Measurements from ENCODE around the gene CDK4. TPM values are rescaled to one million over a fixed set of nuclear protein-coding genes. Genes with fewer than 3 reads are reported as not detected.

Gene CDK4
- total and polyA plus RNA-seq, 4 donors, result 28.1 to 69.1 (median 38.2) TPM

DNA sequence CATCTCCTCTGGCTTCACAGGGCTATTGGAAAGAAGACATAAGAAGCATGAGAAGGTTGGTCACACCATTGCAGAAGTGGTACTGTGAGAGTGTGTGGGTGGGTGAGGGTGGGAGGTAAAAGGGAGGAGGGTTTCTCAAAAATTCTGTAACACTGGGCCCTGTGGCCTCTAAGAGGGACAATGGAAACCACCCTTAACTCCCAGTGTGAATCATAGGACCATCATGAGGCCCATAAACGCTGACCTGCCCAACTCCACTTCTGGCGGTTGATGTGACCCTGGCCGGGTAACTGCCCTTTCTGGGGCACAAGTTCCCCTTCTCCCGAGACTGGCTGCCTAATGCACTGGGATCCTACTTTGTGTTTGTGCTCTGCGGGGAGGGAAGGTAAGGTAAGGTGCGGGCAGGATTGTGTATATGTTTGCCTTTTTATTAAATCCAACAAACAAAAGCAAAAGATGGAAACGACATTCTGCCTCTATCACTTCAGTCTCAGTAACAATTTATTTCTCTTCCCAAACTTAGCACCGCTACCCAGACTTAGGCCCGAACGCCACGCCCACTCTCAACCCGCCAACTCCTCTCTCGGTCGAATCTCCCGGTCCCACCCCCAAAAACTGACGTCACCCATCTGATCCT lies 19.2 kb upstream of the CDK4 start:
- DNase-seq (ENCODE audit: low spot score), result peak; percentile 86
- TF ChIP-seq HNF4A (conservative IDR thresholded peaks at IDR 0.05) (no peak), RXRA (IDR thresholded peaks at IDR 0.05) (no peak), CTCF (IDR thresholded peaks at IDR 0.05; ENCODE audit: low read depth, low read length, missing input control) (no peak), EGR1 (IDR thresholded peaks at IDR 0.05; ENCODE audit: low read depth in 2 of 2) (no peak), SP1 (IDR thresholded peaks at IDR 0.05) (no peak), YY1 (IDR thresholded peaks at IDR 0.05) (no peak), JUND (IDR thresholded peaks at IDR 0.05) (no peak), NR2F2 (IDR thresholded peaks at IDR 0.05) (no peak), FOXA1 (IDR thresholded peaks at IDR 0.05) (no peak)
- Histone ChIP-seq H3K9ac (ENCODE audit: low read depth in 1 of 2, low read length in 2 of 2) (peak overlapping the region; percentile 30 to 85), H3K4me1 (ENCODE audit: control insufficient read depth in 4 of 4, insufficient read depth in 4 of 4, low read length in 3 of 4) (peaks cover 9 to 20% (median 15%) of the 10 kb centered on the region in 4 donors), H3K4me3 (ENCODE audit: low read depth in 1 of 3, low read length in 3 of 3) (peak overlapping the region; percentile 58 to 99 (median 63)), H3K27ac (ENCODE audit: low read depth in 1 of 2, low read length in 2 of 2) (peak overlapping the region; percentile 77 to 99), H3K27me3 (ENCODE audit: control insufficient read depth in 4 of 4, insufficient read depth in 4 of 4, low read length in 3 of 4) (peaks cover 0 to 3% (median 0%) of the 10 kb centered on the region in 4 donors), H3K36me3 (ENCODE audit: control insufficient read depth in 4 of 4, insufficient read depth in 3 of 4, low read depth in 1 of 4, low read length in 3 of 4) (peaks cover 10 to 19% (median 14%) of the 10 kb centered on the region in 4 donors), H3K9me3 (ENCODE audit: control insufficient read depth in 4 of 4, low read length in 3 of 4) (no peaks in the 10 kb centered on the region)
- 5% methylated on average over 16 of the region's 16 CpGs for WGBS

DNA sequence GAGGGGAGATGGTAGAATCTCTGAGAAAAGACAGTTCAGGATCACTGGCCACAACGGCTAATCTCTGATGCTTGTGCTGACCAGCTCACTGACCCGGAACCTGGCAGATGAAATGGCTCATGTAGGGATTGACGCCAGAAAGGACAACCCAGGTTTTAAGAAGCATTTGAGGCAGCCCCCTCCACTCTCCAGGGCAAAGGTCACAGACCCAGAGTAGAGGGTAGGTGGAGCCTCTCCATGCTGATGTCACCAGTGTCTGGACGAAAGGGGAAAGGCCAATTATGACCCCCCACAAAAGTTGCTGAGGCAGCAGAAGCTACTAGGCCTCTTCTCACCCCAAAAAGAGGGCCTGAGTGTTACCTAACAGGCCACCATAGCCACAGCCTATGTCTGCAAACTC lies 18.6 kb upstream of the CDK4 start:
- no peak overlapping the region for H3K9ac ChIP-seq (ENCODE audit: low read depth in 1 of 2, low read length in 2 of 2)
- no peak for DNase-seq (ENCODE audit: low spot score)
- peaks cover 0 to 3% (median under 1%) of the 10 kb centered on the region in 4 donors for H3K27me3 ChIP-seq (ENCODE audit: control insufficient read depth in 4 of 4, insufficient read depth in 4 of 4, low read length in 3 of 4)
- TF ChIP-seq SP1 (IDR thresholded peaks at IDR 0.05) (no peak), FOXA1 (IDR thresholded peaks at IDR 0.05) (no peak), EGR1 (IDR thresholded peaks at IDR 0.05; ENCODE audit: low read depth in 2 of 2) (no peak), GABPA (IDR thresholded peaks at IDR 0.05 in 1 of 2, conservative IDR thresholded peaks at IDR 0.05 in 1 of 2) (no peak), YY1 (IDR thresholded peaks at IDR 0.05) (no peak), ZBTB33 (IDR thresholded peaks at IDR 0.05) (no peak), NR2F2 (IDR thresholded peaks at IDR 0.05) (no peak), CTCF (IDR thresholded peaks at IDR 0.05; ENCODE audit: low read depth, low read length, missing input control) (no peak)
- TF ChIP-seq, protein P1, sequence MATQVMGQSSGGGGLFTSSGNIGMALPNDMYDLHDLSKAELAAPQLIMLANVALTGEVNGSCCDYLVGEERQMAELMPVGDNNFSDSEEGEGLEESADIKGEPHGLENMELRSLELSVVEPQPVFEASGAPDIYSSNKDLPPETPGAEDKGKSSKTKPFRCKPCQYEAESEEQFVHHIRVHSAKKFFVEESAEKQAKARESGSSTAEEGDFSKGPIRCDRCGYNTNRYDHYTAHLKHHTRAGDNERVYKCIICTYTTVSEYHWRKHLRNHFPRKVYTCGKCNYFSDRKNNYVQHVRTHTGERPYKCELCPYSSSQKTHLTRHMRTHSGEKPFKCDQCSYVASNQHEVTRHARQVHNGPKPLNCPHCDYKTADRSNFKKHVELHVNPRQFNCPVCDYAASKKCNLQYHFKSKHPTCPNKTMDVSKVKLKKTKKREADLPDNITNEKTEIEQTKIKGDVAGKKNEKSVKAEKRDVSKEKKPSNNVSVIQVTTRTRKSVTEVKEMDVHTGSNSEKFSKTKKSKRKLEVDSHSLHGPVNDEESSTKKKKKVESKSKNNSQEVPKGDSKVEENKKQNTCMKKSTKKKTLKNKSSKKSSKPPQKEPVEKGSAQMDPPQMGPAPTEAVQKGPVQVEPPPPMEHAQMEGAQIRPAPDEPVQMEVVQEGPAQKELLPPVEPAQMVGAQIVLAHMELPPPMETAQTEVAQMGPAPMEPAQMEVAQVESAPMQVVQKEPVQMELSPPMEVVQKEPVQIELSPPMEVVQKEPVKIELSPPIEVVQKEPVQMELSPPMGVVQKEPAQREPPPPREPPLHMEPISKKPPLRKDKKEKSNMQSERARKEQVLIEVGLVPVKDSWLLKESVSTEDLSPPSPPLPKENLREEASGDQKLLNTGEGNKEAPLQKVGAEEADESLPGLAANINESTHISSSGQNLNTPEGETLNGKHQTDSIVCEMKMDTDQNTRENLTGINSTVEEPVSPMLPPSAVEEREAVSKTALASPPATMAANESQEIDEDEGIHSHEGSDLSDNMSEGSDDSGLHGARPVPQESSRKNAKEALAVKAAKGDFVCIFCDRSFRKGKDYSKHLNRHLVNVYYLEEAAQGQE (IDR thresholded peaks at IDR 0.05), result no peak
- TF ChIP-seq, protein P2, sequence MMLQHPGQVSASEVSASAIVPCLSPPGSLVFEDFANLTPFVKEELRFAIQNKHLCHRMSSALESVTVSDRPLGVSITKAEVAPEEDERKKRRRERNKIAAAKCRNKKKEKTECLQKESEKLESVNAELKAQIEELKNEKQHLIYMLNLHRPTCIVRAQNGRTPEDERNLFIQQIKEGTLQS (IDR thresholded peaks at IDR 0.05), result no peak
- H3K36me3 ChIP-seq (ENCODE audit: control insufficient read depth in 4 of 4, insufficient read depth in 3 of 4, low read depth in 1 of 4, low read length in 3 of 4), result peaks cover 8 to 19% (median 14%) of the 10 kb centered on the region in 4 donors
- H3K9me3 ChIP-seq (ENCODE audit: control insufficient read depth in 4 of 4, low read length in 3 of 4), result no peaks in the 10 kb centered on the region
- peaks cover 11 to 26% (median 22%) of the 10 kb centered on the region in 4 donors for H3K4me1 ChIP-seq (ENCODE audit: control insufficient read depth in 4 of 4, insufficient read depth in 4 of 4, low read length in 3 of 4)
- no peak overlapping the region for H3K27ac ChIP-seq (ENCODE audit: low read depth in 1 of 2, low read length in 2 of 2)
- WGBS, result 92% methylated on average over 4 of the region's 4 CpGs
- H3K4me3 ChIP-seq (ENCODE audit: low read depth in 1 of 3, low read length in 3 of 3), result no peak overlapping the region
